ENCODE results near the gene WLS.

- TF ChIP-seq POLR2AphosphoS5 (IDR thresholded peaks at IDR 0.05; ENCODE audit: borderline replicate concordance, low read depth, low read length), result no peak
- TF ChIP-seq EZH2 (IDR thresholded peaks at IDR 0.05), result no peak
- no peak for TF ChIP-seq FOXP2 (optimal IDR thresholded peaks at IDR 0.05; ENCODE audit: control extremely low read depth, extremely low read length, insufficient read depth)
Measured at GRCh38 chr1:68164918-68165317, 67.4 kb downstream of the WLS start.
